ENCODE data around the gene TMEM108.

TMEM108 gene

DNA sequence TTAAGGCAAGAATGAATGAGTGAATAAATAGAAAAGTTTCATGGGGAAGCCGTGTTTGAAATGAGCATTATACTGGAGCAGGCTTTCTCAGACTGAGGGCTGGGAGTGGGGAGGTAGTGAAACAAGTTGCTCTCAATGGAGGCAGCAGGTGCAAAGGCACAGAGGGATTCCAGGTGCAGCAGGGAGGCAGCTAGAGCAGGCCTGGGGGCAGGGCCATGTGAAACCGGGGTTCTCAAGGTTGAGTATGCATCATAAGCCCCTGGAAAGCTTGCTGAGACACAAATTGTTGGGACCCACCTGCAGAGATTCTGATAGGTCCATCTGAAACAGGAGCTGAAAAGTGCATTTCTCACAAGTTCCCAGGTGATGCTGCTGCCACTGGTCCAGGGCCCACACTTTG is 406.9 kb downstream of the TMEM108 start:
- in situ Hi-C loops (cut with HindIII; ENCODE audit: low sequenced_read_pairs): no loop called here

All from DLD1 (cell line).